GM18861 (cell line): ENCODE measurements around the gene SLC35G4.
"Not testable (repeated sequence)": the region's sequence is repeated elsewhere in the genome, so short reads cannot be mapped to it uniquely, and the experiment has no call there.

Experiments used
- ATAC-seq: cut with Tn5 transposase; IDR thresholded peaks from one replicate; pipeline ENCODE4 v1.9.1; 2021; ENCODE audit not compliant: unreplicated experiment

SLC35G4 gene

GRCh38 chr18:11609488-11609887 lies at the start of gene SLC35G4:
Gene SLC35G4 (plus strand): TSS chr18:11609596. CDS start chr18:11609596, 0 bp downstream.
- ATAC-seq, result not testable (repeated sequence)

- ATAC-seq, result no peak
Observed at GRCh38 chr18:11561293-11561692, 48.1 kb upstream of the SLC35G4 start.

GRCh38 chr18:11565716-11566115 lies 43.7 kb upstream of the SLC35G4 start:
- ATAC-seq, result no peak

GRCh38 chr18:11566236-11566965 lies 43.0 kb upstream of the SLC35G4 start:
- ATAC-seq, result no peak

GRCh38 chr18:11567396-11567795 lies 42.0 kb upstream of the SLC35G4 start:
- no peak for ATAC-seq

- ATAC-seq, result no peak
Observed at GRCh38 chr18:11570073-11570588, 39.3 kb upstream of the SLC35G4 start.

GRCh38 chr18:11570769-11571412 lies 38.5 kb upstream of the SLC35G4 start:
- no peak for ATAC-seq

GRCh38 chr18:11572201-11572600 lies 37.2 kb upstream of the SLC35G4 start:
- ATAC-seq, result no peak

- ATAC-seq, result no peak
Observed at GRCh38 chr18:11574545-11574944, 34.9 kb upstream of the SLC35G4 start.

- ATAC-seq, result no peak
Observed at GRCh38 chr18:11577271-11578112, 31.9 kb upstream of the SLC35G4 start.

- ATAC-seq, result no peak
Observed at GRCh38 chr18:11578799-11579198, 30.6 kb upstream of the SLC35G4 start.

GRCh38 chr18:11579916-11580315 lies 29.5 kb upstream of the SLC35G4 start:
- ATAC-seq, result no peak

- ATAC-seq, result no peak
Observed at GRCh38 chr18:11581286-11581685, 28.1 kb upstream of the SLC35G4 start.

- ATAC-seq, result no peak
Observed at GRCh38 chr18:11585596-11585995, 23.8 kb upstream of the SLC35G4 start.

- ATAC-seq, result no peak
Observed at GRCh38 chr18:11586896-11587295, 22.5 kb upstream of the SLC35G4 start.

GRCh38 chr18:11587432-11587831 lies 22.0 kb upstream of the SLC35G4 start:
- no peak for ATAC-seq

GRCh38 chr18:11587846-11588245 lies 21.6 kb upstream of the SLC35G4 start:
- ATAC-seq, result no peak

GRCh38 chr18:11591957-11592356 lies 17.4 kb upstream of the SLC35G4 start:
- ATAC-seq, result no peak

- no peak for ATAC-seq
Observed at GRCh38 chr18:11600321-11600720, 9.1 kb upstream of the SLC35G4 start.

GRCh38 chr18:11607906-11608305 lies 1.5 kb upstream of the SLC35G4 start:
- no peak for ATAC-seq

GRCh38 chr18:11608618-11609017 lies 778 bp upstream of the SLC35G4 start:
- ATAC-seq, result not testable (repeated sequence)
